NCI-H510A treated with DMSO at 0.1 percent for 48 hours (cell line): ENCODE data around the gene ANKRD30BL.
A peak's percentile ranks its signal among the peaks of the same experiment; 100 is the strongest.
"Not testable (repeated sequence)": the region's sequence is repeated elsewhere in the genome, so short reads cannot be mapped to it uniquely, and the experiment has no call there.

Source experiments
- DNase-seq: peaks from one replicate; lab custom pipeline; 2025; lab: John Stamatoyannopoulos, UW

ANKRD30BL gene, protein sequence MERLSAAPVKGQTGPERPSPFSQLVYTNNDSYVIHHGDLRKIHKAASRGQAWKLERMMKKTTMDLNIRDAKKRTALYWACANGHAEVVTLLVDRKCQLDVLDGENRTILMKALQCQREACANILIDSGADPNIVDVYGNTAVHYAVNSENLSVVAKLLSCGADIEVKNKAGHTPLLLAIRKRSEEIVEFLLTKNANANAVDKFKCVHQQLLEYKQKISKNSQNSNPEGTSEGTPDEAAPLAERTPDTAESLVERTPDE

DNA sequence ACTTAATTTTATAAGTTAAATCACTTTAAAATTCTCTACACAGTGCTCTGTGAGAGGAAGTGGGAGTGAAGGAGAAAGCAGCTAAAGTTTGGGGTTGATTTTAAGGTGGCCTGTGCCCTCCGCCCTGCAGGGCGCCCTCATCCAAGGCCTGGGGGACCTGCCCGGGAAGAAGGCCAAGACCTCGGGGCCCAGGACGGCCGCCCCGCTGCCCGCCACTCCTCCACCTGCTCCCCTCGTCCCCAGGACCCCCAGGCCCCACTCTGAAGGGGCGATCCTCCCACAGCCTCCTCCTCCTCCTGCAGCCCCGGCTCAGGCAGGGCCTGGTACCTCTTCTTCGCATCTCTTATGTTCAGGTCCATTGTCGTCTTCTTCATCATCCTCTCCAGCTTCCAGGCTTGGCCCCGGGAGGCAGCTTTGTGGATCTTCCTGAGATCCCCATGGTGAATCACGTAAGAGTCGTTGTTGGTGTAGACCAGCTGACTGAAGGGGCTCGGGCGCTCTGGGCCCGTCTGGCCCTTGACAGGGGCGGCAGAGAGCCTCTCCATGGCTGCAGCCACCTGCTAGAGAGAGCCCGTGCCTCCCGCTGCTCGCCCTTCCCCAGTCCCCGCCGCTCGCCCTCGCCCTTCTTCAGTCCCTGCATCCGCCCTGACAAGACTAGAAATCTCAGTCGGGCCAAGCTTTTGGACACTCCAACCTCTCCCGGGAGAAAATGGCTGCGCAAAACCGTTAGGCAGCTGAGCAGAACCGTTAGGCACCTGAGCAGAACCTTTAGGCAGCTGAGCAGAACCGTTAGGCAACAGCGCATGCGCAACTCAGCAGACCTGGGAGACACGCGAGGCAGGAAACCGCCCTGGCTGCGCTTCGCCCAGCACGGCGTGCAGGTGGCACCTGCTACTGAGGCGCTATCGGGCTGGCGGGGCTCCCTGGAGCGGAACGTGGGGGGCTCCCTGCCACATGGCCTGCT, at the start of gene ANKRD30BL:
Gene ANKRD30BL (minus strand): TSS at position 792 of the 964 bp plus-strand sequence. CDS start 247 bp downstream, at position 545.
- not testable (repeated sequence) for DNase-seq

DNA sequence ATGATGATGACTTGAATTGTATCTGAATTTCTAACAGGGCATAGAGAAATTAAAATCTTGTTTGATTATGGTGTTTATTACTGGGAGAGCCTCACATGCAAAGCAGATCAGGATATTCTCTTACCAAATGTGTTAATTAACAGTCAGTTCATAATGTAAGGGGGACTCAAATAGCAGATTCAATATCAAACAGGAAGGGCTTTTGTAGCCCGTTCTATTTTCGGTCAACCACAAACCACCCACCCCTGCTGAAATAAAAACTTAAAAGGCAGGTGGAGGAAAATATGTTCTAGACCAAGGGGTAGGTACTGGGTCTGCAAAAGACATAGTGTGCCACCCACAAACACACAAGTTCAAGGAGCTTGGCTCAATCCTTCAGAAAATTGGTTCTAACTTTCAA, 41.1 kb upstream of the ANKRD30BL start:
- DNase-seq, result not testable (repeated sequence)

DNA sequence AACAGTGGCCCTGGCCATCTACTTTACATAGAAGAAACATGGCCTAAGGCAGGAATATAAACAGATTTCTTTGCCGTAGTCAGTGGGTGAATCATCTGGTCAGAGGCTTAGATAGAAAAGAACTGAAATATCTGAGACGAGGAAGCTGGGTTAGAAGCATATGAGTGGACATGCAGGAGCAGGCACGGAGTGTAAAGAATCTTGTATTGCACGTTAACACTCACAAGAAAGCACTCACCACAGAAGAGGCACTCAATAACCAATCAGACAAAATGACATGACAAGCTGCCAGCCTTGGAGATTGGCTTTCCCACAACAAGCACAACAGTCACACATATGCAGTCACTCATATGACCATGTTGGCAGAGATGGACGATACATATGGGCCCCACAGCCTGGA, 31.1 kb upstream of the ANKRD30BL start:
- not testable (repeated sequence) for DNase-seq

DNA sequence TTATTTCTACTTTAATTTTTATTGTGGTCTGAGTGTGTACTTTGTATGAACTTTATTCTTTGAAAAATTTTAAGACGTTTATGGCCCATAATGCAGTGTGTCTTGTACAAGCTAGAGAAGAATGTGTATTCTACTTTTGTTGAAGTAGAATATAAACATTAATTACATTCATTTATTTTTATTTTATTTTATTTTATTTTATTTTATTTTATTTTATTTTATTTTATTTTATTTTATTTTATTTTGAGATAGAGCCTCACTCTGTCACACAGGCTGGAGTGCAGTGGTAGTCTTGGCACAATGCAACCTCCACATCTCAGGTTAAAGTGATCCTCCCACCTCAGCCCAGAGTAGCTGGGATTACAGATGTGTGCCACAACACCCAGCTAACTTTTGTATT, 5.3 kb upstream of the ANKRD30BL start:
- not testable (repeated sequence) for DNase-seq

DNA sequence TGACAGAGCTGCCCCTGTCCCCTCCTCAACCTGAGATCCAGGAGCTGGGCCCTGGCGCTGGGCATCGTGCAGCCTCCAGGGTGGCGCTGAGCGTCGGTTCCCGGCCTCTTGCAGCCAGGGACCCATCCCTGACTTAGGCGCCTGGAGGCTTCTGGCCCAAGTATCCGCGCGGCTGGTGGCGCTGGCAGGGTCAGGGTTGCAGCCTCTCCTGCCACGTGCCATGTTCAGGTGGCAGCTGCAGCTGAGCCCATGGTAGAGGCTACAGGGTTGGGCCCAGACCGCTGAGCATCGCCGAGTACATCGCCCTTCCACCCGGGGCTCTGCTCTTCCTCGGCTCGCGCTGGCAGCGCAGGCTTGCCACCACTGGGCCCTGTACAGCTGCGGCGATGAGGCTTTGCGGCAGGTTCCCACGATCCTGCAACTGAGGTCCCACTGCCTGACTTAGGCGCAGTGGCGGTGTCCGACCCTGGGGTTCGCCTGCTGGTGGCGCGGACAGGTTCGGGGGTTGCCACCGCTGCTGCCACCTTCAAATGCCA, 441 bp upstream of the ANKRD30BL start:
- DNase-seq, result not testable (repeated sequence)

DNA sequence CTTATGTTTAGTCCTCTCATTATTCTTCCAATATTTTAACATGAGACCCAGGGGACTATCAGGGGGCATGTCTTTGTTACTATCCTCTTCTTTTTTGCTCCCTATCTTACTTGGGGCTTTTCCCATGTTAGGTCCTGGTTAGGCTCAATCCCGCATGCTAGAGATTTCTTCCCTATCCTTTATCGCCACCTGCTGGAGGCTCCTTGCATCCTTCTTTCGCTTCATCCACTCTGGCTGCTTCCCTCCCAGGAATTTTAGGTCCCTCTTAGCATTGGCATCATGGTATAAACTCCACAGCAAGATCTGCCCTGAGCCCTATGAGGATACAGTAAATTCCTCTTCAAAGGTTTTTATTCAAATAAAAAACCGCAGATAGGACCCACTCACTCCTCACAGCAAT, 15.0 kb downstream of the ANKRD30BL start:
- DNase-seq, result peak; percentile 82
